NOMO-1 treated with dmso at 0.1 percent for 144 hours (cell line): ENCODE measurements around the gene TUBA1B.
"Not testable (repeated sequence)": the region's sequence is repeated elsewhere in the genome, so short reads cannot be mapped to it uniquely, and the experiment has no call there.

Experiments used
- DNase-seq: peaks from one replicate; lab custom pipeline; 2025; ENCODE audit not compliant: unreplicated experiment; lab: John Stamatoyannopoulos, UW

Gene TUBA1B

GRCh38 chr12:49131051-49131893 lies at the start of gene TUBA1B:
Gene TUBA1B (minus strand): TSS chr12:49131395. CDS start chr12:49131300, 95 bp downstream.
- DNase-seq, result peak; percentile 91

DNA sequence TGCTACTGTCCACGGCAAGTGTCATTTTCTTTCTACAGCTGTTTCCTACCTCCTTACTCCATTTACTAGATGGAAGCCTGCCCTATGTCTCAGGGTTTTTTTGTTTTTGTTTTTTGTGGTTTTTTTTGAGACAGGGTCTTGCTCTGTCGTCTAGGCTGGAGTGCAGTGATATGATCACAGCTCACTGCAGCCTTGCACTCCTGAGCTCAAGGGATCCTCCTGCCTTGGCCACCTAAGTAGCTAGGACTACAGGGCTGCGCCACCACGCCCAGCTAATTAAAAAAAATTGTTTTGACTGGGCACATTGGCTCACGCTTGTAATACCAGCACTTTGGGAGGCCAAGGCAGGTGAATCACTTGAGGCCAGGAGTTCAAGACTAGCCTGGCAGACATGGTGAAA lies 43.0 kb upstream of the TUBA1B start:
- no peak for DNase-seq

DNA sequence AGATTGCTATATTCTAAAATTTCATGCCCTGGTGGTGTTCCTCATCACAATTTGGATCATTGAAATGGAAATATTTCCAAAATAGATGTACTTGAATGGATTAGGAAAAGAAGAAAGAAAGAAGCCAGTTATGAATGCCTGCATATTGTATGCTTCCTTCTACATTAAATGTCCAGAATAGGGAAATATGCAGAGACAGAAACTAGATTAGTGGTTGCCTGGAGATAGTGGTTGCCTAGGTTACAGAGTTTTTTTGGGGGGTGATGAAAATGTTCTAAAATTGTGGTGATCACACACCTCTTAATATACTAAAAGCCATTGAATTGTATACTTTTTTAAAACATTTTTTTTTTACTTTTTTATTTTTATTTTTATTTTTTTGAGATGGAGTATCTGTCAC lies 39.7 kb upstream of the TUBA1B start:
- no peak for DNase-seq

- no peak for DNase-seq
Observed at GRCh38 chr12:49165114-49165513, 33.9 kb upstream of the TUBA1B start.

DNA sequence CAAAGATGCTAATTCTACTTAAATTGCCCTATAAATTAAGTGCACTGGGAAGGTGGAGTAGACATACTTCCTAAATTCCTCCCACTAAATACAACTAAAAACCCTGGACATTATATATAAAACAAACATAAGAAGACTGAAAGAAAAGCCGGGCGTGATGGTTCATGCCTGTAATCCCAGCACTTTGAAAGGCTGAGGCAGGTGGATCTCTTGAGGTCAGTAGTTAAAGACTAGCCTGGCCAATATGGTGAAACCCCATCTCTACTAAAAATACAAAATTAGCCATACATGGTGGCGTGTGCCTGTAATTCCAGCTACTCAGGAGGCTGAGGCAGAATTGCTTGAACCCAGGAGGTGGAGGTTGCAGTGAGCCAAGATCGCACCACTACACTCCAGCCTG lies 30.7 kb upstream of the TUBA1B start:
- DNase-seq, result not testable (repeated sequence)

DNA sequence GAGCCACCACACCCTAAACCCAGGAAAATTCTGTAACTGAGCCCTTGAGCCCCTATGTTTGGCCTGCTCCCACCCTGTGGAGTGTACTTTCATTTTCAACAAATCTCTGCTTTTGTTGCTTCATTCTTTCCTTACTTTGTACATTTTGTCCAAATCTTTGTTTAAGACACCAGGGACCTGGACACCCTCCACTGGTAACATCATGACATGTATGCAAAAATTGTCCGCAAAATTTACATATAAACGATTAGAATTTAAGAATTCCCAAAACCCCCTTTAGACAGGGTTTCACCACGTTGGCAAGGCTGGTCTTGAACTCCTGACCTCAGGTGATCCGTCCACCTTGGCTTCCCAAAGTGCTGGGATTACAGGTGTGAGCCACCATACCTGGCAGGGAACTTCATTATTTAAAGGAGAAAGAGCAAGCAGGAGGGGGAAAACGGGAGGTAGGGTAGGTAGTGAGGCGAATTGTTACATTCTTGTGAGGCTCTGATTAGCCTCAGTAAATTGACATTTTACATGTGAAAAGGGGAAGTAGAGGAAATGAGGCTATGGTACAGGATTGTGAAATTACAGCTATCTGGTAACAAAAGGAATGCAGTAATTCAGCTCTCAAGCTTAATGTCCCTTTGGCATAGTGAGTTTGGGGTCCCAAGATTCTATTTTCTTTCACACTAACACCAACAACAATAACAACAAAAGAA lies 30.0 kb upstream of the TUBA1B start:
- DNase-seq, result peak; percentile 46

DNA sequence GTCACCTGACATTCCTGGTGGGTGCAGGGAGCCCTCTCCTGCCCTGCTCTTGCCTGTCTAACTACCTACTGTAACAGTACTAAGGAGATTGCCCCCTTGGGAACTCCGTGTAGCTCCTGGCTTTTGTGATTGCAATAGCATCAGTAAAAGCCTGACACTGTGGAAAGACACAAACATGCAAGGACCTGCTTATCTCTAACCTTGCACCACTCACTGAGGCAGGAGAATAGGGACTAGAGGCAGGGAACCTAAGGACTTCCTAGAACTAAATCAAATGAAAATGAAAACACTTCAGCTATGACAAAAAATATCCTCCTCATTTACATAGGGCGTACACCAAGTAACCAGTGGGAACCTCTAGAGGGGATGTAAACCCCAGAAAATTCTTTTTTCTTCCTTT lies 29.2 kb upstream of the TUBA1B start:
- no peak for DNase-seq

GRCh38 chr12:49154221-49154620 lies 23.0 kb upstream of the TUBA1B start:
- DNase-seq, result no peak

DNA sequence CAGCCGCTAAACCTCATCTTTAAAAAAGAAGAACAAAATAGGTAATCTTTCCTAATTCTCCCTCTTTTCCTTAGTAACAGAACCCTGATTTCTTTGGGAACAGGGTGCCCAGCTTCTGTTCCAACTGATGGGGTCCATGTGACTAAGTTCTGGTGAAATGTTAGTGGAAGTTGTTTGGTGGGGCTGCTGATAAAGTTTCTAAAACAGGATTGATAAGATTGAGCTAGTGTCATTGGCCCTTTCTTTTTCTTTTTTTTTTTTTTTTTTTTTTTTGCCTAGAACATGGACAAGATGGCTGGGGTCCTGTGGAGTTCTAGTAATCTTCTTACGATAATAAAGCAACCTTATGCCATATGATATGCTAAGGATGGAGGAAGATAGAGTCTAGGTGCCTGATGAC lies 16.2 kb upstream of the TUBA1B start:
- DNase-seq, result no peak

GRCh38 chr12:49146406-49146805 lies 15.2 kb upstream of the TUBA1B start:
- no peak for DNase-seq

GRCh38 chr12:49144384-49144783 lies 13.2 kb upstream of the TUBA1B start:
- no peak for DNase-seq

- no peak for DNase-seq
Observed at GRCh38 chr12:49138999-49139398, 7.8 kb upstream of the TUBA1B start.

DNA sequence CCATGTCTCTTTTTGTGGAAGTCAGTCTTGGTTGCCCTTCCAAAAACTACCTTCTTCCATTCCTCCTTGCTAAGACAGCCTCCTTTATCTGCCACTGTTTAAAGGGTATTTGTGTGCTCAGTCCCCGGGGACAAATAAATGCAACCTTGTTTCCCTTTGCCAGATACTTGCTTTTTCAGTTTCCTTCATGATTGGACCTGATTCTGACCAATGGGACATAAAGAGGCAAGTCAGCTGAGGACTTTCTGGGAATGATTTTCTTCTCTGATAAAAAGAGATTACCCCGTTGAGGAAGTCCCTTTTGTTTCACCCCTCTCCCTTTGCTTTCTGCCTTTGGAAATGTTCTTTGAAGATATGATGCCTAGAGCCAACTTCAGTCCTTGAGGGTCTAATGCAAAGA lies 7.4 kb upstream of the TUBA1B start:
- no peak for DNase-seq

DNA sequence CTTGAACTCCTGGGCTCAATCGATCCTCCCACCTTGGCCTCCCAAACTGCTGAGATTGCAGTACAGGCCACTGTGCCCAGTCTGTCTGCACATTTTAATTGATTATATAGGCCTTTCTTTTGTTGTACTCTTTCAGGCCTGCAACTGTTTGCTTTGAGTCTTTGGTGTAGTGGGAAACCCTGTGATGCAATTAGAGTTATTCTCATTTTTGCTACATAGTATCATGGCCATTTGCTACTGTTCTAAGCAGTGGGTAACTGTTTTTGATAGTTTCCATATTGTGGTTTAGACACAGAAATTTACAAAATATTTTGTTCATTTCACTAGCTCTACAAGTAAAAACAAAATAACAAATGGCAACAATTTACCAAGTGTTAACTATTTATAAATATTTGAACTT lies 6.3 kb upstream of the TUBA1B start:
- DNase-seq, result no peak

GRCh38 chr12:49136997-49137396 lies 5.8 kb upstream of the TUBA1B start:
- not testable (repeated sequence) for DNase-seq

DNA sequence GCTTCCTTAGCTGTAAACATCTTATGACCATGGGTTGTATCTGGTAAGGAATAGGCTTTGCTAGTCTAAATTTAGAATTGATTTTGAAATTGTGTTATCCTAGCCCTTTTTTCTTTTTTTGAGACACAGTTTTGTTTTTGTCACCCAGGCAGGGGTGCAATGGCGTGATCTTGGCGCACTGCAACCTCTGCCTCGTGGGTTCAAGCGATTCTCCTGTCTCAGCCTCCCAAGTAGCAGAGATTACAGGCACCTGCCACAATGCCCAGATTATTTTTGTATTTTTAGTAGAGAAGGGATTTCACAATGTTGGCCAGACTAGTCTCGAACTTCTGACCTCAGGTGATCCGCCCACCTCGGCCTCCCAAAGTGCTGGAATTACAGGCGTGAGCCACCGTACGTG lies 2.4 kb upstream of the TUBA1B start:
- DNase-seq, result no peak

GRCh38 chr12:49133014-49133413 lies 1.8 kb upstream of the TUBA1B start:
- DNase-seq, result no peak

- no peak for DNase-seq
Observed at GRCh38 chr12:49131894-49132461, 783 bp upstream of the TUBA1B start.

DNA sequence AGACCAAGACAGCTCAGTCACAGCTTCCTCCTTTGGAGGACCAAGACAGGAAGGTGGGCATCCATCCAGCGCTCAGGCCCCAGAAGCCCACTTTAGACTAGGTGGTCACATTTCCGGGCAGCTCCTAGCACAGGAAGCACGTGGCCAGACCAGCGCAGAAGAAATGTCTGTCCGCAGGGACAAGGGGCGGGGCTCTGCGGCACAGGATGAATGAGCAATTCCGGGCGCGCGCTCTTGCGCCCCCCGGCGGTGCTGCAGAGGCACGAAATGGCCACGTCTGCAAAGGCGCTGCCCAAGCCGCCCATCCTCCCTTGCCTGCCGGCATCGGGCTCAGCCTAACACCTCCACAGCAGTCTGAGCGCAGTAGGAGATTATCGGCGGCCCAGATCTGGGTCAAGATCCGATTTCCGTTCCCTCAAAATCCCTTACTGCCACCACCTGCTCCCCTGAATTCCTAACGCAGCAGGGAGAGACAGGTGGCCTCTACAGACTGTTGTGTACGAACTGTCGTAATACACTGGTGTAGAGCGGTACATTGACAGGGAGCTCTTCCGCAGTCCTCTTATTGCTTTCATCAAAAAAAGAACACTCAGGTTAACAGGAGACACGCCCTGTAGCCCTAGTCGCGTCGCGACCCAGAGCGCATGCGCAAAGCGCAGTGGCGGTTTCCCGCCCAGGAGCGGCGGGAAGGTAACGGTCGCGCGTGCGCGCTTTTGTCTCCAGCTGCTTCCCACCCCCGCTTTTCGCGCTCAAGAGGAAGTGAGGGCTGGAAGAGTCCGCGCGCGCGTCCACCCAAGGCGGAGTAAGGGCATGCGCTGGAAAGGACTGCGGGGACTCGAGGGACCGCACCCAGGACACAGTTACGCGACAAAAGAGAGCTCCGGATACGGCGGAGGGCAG lies 794 bp downstream of the TUBA1B start:
- peak; percentile 91 for DNase-seq

GRCh38 chr12:49129332-49130150 lies 1.7 kb downstream of the TUBA1B start:
- DNase-seq, result no peak
